ENCODE measurements around the gene CARD19.
A peak's percentile ranks its signal among the peaks of the same experiment; 100 is the strongest.

The CARD19 gene, protein sequence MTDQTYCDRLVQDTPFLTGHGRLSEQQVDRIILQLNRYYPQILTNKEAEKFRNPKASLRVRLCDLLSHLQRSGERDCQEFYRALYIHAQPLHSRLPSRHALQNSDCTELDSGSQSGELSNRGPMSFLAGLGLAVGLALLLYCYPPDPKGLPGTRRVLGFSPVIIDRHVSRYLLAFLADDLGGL

DNA sequence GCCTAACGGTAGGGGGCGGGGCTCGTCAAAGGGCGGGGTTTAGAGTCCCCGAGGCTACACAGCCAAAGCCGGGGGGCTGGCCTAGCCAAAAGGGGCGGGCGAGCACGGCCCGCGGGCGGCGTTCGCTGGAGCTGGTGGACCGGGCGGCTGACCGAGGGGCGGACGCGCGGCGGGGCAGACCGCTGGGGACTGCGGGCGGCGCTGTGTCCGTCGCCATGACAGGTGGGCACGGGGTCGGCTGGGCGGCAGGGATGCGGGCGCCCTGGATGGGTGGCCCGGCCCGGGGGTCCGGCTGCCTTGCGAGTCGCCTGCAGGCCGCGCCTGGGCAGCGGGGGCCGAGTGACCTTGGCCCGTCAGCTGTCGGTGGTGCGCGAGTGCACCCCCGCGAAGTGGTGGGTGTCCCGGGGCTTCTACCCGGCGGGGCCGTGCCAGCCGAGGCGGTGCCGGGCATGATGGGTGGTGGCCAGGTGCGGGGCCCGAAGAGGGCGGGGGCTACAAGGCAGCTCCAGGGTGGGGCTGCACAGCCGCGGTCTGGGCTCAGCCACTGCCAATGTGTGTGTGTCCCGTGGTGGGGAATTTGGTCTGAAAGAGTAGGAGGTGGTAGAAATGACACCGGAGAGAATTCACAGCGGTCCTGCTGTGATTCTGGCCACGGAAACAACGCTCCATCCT, at the start of gene CARD19:
Gene CARD19, plus strand, starts transcription at position 87 of the 672 bp plus-strand sequence. Its CDS starts 129 bp downstream, at position 216.
- DNase-seq: peak; percentile 35 to 50

DNA sequence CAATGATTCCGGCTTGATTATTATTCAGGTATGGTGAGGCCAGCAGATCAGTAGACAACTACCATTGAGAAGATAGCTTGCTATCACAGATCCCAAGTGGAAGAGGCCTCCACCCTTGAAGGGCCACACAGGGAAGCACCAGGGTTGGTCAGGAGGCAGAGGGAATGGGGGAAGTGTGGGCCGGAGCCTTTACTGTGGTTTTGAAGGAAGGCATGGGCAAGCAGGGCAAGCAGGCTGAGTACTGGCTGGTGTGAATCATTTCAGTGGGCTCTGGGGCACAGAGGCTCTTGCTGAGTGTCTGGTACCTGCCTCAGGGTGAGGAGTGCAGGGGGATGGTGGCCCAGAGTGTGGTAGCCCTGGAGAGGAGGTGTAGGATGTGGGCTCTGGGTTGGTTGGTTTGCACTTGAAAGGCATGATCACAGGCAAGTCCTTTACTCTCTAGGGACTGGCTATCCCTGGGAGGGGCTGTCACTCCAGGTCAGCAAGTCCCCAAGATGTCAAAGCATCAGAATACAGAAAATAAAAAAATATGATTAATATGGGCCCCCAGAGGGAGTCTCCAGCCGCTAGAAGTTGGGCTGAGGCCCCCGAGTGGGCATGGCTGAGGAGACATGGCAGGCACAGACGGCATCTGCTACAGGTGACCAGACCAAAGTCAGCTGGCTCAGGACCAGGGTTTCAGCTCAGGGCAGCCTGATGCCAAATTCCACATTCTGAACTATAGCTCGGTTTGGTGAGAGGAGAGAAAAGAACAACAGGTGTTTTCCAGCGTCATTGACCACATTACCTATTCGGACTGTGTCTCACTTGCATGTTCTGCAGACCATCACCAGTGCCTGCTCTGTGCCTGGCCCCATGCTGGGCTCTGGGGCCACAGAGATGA, 47.2 kb upstream of the CARD19 start:
- DNase-seq: no peak

DNA sequence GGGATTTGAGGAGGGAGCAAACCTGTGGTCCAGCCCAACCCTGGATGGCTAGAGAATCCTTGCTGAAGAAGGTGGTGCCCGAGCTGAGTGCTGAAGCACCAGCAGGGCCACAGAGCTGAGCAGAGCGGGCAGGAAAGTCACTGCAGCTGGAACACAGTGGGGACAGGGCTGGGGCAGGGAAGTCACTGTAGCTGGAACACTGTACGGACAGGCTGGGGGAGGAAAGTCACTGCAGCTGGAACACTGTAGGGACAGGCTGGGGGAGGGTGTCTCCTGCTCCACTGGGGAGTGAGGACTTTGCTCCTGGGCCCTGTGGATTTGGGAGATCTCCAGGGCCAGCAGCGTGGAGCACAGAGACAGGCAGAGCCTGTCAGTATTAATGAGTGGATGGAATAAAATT, 46.5 kb upstream of the CARD19 start:
- no peak for DNase-seq

DNA sequence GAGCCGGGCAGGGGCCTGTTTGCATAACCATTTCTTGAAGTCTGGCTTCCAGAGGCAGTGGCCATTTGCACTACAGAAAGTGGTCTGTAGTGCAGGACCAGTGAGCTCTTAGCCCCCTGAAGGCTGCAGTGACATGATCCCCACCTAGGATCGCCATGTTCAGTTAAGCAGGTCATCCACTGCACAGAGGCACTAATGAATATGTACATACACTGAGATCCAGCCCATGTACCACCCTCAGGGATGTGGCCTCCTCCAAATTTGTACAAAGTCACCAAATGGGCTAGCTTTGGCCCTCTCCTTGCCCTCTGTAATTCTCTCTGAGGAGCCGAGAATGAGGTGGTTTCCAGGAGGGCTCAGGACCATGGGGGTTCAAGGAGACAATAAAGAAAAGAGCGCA, 45.8 kb upstream of the CARD19 start:
- DNase-seq: no peak

DNA sequence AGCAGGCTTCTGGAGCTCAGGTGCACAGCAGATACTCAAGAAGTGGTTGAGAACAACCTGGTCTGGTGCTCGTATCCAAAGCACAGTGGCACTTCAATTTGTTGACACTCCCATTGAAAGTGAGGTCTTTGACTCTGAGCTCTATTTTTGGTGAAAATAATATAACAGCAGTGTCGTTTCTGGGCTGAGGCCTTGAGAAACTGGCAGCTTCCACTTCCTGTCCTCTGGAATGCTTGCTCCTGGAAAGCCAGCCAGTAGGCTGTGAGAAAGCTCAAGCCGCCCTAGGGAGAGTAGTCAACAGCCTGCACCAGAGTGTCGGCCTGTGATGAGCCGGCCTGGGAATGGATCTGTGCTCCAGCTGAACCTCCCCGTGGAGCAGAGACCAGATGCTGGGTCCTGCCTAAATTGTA, 44.3 kb upstream of the CARD19 start:
- DNase-seq: no peak

DNA sequence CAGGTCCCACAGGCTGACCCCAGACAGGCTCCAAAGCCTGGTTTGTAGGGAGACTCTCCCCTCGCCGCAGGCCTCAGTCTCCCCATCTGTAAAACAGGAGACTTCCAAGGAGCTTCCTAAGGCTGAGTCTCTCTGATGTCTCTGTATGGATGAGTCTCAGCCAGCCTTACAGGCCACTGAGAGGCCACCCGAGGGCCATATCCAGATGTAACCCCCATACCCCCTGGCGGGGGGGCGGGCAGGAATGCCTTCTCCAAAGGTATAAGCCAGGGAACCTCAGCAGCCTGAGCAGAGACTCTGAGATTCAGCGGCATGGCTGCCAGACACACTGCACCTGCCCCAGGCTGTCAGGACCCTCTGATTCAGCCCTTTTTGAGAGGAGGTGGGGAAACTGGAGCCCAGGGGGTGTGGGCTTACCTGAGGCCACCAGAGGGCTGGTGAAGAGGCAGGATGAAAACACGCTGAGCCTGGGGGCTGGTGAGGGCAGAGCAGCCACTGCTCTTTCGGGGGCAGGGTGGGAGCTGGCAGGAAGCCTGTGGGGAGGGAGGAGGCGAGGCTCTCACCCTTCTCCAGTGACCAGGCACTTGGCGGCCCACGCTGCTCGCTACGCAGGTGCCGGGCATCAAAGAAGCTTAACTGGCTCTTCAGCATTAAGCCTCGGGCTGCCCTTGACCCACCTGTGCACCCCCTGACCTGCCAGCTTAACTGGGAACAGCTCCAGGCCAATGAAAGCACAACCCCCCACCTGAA, 43.1 kb upstream of the CARD19 start:
- no peak for DNase-seq

DNA sequence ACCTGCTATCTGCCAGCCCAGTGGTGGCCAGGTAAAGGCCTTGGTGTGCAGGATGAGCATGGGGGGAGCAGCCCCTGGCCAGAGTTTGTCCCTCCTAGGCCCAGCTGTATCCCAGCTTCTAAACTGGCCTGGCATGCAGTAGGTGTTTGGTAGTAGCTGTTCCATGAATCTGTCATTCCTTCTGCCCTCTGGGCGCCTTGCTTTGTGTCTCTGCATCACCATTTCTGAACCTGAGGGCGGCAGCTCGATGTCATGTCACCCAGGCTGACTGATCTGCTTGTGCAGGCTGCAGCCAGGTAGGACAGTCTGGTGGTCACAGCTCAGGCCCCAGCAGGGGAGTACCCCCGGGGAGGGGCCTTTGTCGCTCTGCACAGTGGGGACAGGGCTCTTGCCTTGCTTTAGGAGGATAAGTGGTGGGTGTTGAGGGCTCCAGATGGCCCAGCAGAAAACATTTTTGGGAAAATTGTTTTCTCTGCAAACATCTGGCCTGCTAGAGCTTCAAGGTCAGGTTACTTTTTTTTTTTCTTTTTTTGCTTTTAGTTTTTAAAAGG, 42.2 kb upstream of the CARD19 start:
- no peak for DNase-seq

DNA sequence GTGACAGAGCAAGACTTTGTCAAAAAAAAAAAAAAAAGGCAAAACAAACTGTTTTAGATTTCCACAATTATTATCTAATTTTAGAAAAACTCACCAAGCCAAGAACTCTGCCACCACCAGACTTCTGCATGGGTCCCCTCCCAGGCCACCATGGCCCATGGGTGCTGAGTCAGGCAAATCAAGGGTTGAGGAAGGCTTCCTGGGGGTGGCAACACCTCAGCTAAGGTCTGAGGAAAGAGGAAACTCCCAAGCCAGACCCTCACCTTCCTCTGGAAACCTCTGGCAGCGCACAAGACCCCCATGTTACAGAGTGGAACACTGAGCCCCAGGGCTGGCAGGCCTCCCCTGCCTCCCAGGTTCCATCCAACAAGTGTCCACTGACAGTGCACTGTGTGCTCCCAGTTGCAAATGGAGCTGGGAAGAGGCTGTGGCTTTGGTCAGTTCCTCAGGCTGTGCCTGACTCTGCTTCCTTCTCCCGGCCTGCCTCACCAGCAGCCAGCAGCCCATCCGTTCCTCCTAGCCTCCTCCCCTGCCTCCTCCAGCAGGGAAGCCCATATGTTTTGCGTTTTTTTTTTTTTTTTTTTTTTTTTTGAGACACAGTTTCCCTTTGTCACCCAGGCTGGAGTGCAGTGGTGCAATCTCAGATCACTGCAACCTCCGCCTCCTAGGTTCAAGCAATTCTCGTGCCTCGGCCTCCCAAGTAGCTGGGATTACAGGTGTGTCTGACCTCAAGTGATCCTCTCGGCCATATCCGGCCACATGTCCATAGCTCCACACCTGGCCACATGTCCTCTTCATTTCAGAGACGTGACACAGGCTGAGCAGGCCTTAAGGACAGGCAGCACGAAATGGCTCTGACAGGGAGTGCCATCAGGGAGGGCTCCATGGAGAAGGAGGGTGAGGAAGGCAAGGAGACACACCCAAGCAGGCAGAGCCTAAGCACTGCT, 41.0 kb upstream of the CARD19 start:
- DNase-seq: no peak

DNA sequence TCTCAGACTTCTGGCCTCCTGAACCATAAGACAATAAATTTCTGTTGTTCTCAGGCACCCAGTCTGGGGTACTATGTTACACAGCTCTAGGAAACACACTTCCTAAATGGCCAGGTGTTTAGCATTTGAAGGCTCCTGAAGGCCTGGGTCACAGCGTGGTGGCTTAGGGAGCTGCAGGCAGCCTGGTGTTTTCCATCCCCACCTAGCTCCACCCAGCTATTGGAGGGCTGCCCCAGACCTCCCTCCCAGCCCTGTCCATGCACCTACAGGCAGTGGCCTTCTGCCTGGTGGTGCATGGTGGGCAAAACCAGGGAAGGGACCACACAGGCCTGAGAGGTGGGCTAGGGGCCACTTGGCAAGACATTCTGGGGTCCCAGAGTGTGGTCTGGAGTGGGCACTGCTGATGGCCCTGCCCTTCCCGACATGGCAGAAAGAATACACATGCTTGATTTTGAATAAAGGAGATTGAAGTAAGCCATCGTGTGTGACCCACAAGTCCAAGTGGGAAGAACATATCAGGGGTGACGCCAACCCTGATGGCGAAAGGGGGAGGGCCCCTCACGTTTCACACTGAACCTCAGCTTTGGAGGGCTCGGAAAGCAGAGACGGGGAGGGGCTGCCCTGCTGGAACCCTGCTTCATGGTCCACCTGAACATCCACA, 38.8 kb upstream of the CARD19 start:
- DNase-seq: no peak

DNA sequence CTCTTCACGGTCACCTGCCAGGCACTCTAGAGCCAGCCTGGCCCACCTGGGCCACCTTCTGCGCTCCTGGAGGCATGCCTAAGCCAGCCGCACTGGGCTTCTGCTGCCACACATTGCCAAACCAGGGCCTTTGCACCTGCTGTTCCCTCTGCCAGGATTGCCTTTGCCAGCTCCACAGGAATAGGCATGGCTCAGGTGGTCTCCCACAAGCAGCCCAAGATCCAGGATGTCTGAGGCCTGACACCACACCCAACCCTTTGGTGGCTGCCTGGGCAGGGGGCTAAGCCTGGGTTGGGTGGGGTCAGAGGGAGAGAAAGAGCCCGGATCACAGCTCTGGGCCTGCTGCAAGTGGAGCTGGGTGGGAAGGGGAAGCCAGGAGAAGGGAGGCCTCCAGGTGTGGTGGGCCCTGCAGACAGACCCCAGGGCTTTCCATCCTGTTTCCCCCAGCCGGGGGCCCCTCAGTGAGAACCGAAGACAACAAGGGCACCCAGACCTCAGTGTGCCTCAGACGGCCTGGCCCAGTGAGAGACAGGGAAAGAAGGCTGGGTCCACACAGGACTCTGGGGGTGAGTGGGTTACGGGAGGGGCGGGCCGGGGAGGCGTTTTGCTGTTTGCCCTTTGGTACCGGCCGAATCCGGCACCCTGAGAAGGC, 38.2 kb upstream of the CARD19 start:
- no peak for DNase-seq

DNA sequence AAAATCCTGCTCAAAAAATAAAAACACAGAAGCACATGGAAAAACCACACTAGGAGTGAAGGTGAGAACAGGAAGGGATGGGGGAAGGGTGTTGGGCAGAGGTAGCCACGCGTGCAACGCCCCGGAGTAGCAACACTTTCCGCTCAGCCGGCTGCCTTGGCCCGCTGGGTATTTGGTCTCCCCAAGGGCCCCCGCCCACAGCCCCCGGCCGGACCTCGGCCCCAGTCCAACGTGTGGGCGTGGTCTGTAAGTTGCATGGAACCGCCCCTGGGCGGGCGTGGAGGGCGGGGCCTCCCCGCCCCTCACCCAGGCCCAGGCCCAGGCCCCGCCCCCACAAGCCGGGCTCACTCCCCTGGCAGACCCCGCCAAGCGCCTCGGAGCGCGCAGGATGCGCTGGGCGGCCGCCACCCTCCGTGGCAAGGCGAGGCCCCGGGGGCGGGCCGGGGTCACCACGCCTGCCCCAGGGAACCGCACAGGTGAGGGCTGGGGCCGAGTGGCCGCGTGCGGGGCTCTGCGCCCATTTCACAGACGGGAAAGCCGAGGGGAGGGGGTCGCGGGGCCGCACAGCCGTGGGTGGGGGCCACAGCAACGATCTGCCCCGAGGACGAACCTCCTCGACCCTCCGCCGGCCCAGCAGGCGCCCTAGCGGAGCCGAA, 37.5 kb upstream of the CARD19 start, which contains the start of gene SUSD3:
Gene SUSD3, plus strand, starts transcription at position 347 of the 656 bp plus-strand sequence. Its CDS starts 42 bp downstream, at position 389.
- peak; percentile 62 to 64 for DNase-seq

DNA sequence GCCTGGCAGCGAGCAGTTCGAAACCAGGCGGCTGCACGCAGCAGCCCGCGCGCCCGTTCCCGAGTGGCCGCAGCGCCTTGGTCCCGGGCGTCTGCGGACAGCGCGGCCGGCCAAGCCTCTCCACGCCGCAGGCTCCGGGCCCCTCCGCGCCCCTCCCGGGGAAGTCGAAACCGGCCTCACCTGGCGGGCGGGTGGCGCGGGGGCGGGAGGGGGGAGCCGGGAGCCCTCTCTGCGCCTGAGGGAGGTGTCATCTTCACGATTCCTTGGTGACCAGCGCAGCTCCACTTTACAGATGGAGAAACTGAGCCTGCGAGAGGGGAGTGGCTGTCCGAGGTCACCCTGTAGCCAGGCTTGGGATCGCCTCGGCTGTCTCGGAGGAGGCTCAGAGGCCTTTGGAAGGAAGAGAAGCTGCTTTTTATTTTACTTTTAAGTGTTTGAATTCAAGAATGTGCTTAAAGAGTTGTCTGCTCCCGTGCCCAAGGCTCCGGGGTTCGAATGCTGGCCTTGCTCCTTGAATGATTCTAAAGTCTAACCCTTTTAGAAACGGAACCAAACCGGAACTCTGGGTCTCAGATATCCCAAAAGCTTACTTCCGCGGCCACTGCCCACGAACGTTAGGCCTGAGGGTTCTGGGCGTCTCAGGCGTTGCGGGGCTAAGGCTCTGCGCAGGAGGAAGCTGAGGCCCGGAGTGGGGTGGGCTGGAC, 36.9 kb upstream of the CARD19 start:
- peak; percentile 24 to 33 for DNase-seq

DNA sequence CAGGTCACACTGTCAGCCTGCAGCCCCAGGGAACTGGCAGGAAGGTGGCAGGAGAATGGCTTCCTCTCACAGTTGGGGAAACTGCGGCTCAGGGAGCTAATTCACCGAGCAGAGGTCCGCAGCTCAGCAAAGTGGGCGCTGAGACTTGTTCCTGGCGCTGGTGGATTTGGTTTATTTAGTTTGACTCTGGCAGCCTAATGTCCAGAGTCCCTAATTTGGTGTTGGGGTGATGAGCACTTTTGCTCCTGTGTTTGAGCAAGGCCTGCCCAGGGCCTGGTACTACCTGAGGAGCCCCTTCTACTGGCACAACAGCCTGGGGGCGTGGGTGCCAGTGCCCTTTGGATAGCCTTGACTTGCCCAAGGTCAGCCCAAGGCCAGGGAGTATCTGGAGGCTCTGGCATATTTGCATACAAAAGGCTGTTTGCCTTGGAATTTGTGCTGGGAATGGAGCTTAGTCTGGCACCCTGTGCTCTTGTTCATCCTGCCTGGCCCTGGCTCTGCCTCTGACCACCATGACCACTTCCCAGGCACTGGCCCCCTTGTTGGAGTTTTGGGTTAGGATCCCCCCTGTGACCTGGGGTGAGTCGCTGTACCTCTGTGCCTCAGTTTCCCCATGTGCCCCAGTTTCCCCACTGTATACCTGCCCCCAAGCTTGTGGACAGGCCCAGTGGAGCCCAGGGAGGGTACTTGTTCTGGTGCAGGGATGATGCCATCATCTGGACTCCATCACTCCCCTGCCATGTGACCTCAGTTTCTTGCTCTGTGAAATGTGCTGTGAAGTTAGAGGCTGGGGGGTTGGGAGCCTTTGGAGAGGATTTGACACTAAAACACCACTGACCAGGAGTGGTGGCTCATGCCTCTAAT, 36.1 kb upstream of the CARD19 start:
- no peak for DNase-seq

DNA sequence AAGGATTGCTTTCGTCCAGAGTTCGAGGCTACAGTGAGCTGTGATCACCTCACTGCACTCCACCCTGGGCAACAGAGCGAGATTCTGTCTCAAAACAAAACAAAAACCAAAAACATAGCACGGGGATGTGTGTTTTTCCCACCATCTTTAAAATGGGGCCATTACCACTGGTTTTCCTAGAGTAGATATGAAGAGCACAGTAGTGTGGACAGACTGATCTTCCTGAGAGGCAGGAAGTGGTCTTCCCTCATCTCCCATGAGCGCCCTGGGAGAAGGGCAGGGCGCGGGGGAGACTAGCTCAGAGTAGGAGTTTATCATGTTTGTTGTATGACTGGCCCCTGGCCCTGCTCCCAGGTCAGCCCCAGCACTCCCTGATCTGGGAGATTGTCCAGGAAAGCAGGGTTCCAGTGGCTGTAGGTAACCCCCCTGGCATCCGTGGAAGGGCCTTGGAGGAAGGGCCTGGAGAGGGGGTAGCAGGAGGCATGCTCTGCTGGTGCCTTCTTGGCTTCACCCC, 35.2 kb upstream of the CARD19 start:
- no peak for DNase-seq

DNA sequence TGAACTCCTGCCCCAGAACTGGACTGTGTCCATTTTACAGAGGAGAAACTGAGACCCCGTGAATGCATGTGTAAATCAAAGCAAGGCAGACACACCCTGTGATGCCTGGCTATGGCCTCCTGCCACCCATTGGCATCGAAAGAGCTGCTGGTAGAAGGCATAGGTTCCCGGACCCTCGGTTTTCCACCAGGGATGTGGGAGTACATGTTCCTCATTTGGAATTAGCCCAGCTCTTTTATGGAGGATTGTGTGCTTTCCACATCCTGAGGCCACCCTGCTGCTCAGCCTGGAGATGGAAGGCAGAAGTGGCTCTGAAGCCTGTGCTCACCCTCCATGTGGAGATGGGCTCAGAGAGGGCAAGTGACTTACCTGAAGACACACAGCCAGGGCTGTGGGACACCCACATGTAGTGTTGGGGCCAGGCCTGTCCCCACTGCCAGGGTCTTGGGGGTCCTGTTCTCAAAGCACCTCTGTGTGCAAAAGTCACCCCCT, 34.7 kb upstream of the CARD19 start:
- no peak for DNase-seq

DNA sequence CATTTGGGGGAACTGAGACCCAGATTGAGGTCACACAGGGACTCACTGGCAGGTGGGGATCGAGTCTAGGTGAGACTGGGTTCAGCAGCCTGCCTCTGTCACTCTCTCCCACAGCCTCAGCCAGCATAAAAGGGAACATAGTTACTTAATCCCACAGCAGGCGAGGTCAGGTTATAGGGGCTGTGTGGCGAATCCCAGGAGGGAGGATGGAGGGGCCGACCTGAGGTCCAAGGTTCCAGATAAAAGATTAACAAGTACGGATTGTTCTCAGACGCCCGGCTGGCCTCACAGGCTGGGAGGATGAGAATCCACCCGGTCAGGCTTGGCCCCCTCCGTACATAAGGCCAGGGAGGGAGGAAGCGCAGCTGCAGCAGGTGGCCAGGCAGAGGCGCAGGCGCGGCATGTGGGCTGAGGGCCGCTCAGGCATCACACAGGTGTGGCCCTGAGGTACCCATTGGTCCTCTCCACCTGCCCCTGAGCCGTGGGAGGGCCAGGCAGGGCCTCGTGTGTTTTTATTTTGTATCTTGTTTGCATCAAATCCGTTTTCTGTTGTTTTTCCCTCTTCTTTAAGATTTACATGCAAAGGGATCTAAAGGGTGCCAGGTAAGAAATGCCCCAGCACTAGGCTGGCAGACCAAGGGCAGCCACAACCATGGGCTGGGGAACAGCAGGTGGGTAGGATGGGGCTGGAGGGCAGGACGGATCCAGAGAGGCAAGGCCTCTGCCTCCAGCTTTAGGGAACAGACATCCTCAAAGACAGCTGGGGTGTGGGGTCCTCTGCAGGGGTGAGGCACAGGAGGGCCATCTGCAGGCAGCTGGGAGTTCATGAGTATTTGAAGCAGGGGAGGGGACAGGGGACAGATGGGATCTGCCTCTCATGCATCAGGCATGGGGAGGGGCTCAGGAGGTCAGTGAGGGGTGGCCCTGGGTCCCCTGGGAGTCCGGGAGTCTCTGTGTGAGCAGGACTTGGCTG, 33.9 kb upstream of the CARD19 start:
- no peak for DNase-seq

Measured in stimulated activated CD4-positive, alpha-beta T cell treated with anti-CD3 and anti-CD28 coated beads, Interleukin-4, amount 100 ng/mL, for 4 hours (primary cell).